K562 (cell line): ENCODE data around the gene GMPR. TPM values are rescaled to one million over a fixed set of nuclear protein-coding genes. Genes with fewer than 3 reads are reported as not detected.

Experiments
- CEBPB ChIP-seq: fragments of 450-650 bp; IDR thresholded peaks from 2 replicates; pipeline ENCODE4 v1.6.1; 2016; ENCODE audit warnings: missing genetic modification characterization, missing compliant biosample characterization
- HNRNPLL ChIP-seq: fragments of 200-400 bp; formaldehyde crosslinking; IDR thresholded peaks from 2 replicates; pipeline ENCODE4 v1.6.1; 2017; ENCODE audit warnings: low read length, low read depth, mild to moderate bottlenecking; ENCODE audit not compliant: poor library complexity, severe bottlenecking
- HNRNPUL1 ChIP-seq: fragments of 200-400 bp; formaldehyde crosslinking; IDR thresholded peaks from 2 replicates; pipeline ENCODE4 v1.6.1; 2017; ENCODE audit warnings: low read length
- MGA ChIP-seq: fragments of 450-650 bp; IDR thresholded peaks from 2 replicates; pipeline ENCODE4 v1.6.1; 2016; ENCODE audit warnings: mild to moderate bottlenecking, moderate library complexity
- NFIX ChIP-seq: fragments of 250-450 bp; sonication (Bioruptor Pico); IDR thresholded peaks from 2 replicates; pipeline ENCODE4 v1.4.0; 2020; ENCODE audit warnings: low read depth, mild to moderate bottlenecking, moderate library complexity
- PREB ChIP-seq: sonication (generic); formaldehyde crosslinking; IDR thresholded peaks from 2 replicates; pipeline ENCODE4 v1.8.1; 2023; ENCODE audit warnings: mild to moderate bottlenecking, missing genetic modification reagents
- ZNF316 ChIP-seq: fragments of 450-650 bp; IDR thresholded peaks from 2 replicates; pipeline ENCODE4 v1.6.1; 2016
- polyA plus RNA-seq, 8 experiments: library from polyadenylated mRNA; depleted of rRNA in 4 of 8; stranded (reverse) in 5 of 8; unstranded in 3 of 8; fragments of >200 nt; fragmentation: Nextera tagmentation in 2 of 8; fragmentation: Illumina TruSeq in 1 of 8; extraction: Ambion mirVana in 2 of 8; extraction: Trizol in 1 of 8; gene quantifications; 2 replicates each; pipeline versions ENCODE4 v1.2.1 to v1.2.3, GENCODE V29; 2011 to 2014; ENCODE audit warnings: inconsistent platforms in 1 of 8, missing spikeins in 1 of 8
- total RNA-seq, 7 experiments: library from RNA; depleted of rRNA in 6 of 7; stranded (reverse); fragments of >200 nt in 6 of 7; fragmentation: Illumina TruSeq in 2 of 7; extraction: Trizol in 2 of 7; gene quantifications; 2 replicates each; pipeline versions ENCODE4 v1.2.1 to v1.2.3, GENCODE V29; 2011 to 2021; ENCODE audit warnings: low replicate concordance in 1 of 7
- TF ChIP-seq, protein P1 (sequence below): fragments of 250-450 bp; sonication (Bioruptor Pico); IDR thresholded peaks from 2 replicates; pipeline ENCODE4 v1.8.0; 2022; ENCODE audit warnings: moderate library complexity, mild to moderate bottlenecking, inconsistent platforms
- TF ChIP-seq, protein P2 (sequence below): sonication (generic); formaldehyde crosslinking; IDR thresholded peaks from 2 replicates; pipeline ENCODE4 v1.8.0; 2022; ENCODE audit warnings: missing genetic modification reagents, mild to moderate bottlenecking, moderate library complexity, borderline replicate concordance
- TF ChIP-seq, protein P3 (sequence below): sonication (generic); formaldehyde crosslinking; IDR thresholded peaks from 2 replicates; pipeline ENCODE4 v1.8.1; 2023; ENCODE audit warnings: mild to moderate bottlenecking, missing genetic modification reagents

GMPR gene
- total and polyA plus RNA-seq, 9 of the 15 experiments (the other 6 are each of a cell fraction or from before 2014, with no cell fraction given): 34.6 to 83.7 (median 49.8) TPM

- TF ChIP-seq MGA (peak; percentile 47; the same call in 1 of the 2 replicates), NFIX (CRISPR knock-in tag) (no peak), HNRNPUL1 (no peak), CEBPB (tag) (peak; percentile 17; the same call in 1 of the 2 replicates), ZNF316 (no peak), PREB (CRISPR knock-in tag) (no peak), HNRNPLL (no peak)
- TF ChIP-seq, protein P1, sequence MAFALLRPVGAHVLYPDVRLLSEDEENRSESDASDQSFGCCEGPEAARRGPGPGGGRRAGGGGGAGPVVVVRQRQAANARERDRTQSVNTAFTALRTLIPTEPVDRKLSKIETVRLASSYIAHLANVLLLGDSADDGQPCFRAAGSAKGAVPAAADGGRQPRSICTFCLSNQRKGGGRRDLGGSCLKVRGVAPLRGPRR (CRISPR knock-in tag): no peak
- TF ChIP-seq, protein P2, sequence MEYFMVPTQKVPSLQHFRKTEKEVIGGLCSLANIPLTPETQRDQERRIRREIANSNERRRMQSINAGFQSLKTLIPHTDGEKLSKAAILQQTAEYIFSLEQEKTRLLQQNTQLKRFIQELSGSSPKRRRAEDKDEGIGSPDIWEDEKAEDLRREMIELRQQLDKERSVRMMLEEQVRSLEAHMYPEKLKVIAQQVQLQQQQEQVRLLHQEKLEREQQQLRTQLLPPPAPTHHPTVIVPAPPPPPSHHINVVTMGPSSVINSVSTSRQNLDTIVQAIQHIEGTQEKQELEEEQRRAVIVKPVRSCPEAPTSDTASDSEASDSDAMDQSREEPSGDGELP (CRISPR knock-in tag): peak; percentile 36; the same call in 1 of the 2 replicates
- TF ChIP-seq, protein P3, sequence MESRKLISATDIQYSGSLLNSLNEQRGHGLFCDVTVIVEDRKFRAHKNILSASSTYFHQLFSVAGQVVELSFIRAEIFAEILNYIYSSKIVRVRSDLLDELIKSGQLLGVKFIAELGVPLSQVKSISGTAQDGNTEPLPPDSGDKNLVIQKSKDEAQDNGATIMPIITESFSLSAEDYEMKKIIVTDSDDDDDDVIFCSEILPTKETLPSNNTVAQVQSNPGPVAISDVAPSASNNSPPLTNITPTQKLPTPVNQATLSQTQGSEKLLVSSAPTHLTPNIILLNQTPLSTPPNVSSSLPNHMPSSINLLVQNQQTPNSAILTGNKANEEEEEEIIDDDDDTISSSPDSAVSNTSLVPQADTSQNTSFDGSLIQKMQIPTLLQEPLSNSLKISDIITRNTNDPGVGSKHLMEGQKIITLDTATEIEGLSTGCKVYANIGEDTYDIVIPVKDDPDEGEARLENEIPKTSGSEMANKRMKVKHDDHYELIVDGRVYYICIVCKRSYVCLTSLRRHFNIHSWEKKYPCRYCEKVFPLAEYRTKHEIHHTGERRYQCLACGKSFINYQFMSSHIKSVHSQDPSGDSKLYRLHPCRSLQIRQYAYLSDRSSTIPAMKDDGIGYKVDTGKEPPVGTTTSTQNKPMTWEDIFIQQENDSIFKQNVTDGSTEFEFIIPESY (CRISPR knock-in tag): peak; percentile 72
Observed at GRCh38 chr6:16338577-16339264, 100.3 kb downstream of the GMPR start (continued).
